IMR-90 (cell line): Measurements from ENCODE around the gene NACC1.

Experiments used
- BHLHE40 ChIP-seq: fragments of 150-350 bp; IDR thresholded peaks from 2 replicates; pipeline ENCODE4 v1.6.1; 2016; ENCODE audit warnings: mild to moderate bottlenecking, low read depth, low read length
- MXI1 ChIP-seq: IDR thresholded peaks from 2 replicates; pipeline ENCODE4 v1.6.1; 2012; ENCODE audit warnings: low read depth, mild to moderate bottlenecking, low read length, moderate library complexity, borderline replicate concordance
- NFE2L2 ChIP-seq: fragments of 150-350 bp; IDR thresholded peaks from 2 replicates; pipeline ENCODE4 v1.6.1; 2016; ENCODE audit warnings: low read depth, mild to moderate bottlenecking, low read length
- POLR2A ChIP-seq: IDR thresholded peaks from 2 replicates; pipeline ENCODE4 v1.6.1; 2012; ENCODE audit warnings: mild to moderate bottlenecking, low read depth, low read length
- RAD21 ChIP-seq: IDR thresholded peaks from 2 replicates; pipeline ENCODE4 v1.6.1; 2012; ENCODE audit warnings: low read length, improper control_type of control experiment
- TF ChIP-seq, protein P1 (sequence below): conservative IDR thresholded peaks from 2 replicates; pipeline ENCODE4 v1.5.1; 2012; ENCODE audit warnings: mild to moderate bottlenecking, low read depth, low read length, improper control_type of control experiment
- TF ChIP-seq, protein P2 (sequence below): fragments of 150-350 bp; IDR thresholded peaks from 2 replicates; pipeline ENCODE4 v1.6.1; 2017; ENCODE audit warnings: mild to moderate bottlenecking, antibody characterized with exemption, low read length, low read depth

DNA sequence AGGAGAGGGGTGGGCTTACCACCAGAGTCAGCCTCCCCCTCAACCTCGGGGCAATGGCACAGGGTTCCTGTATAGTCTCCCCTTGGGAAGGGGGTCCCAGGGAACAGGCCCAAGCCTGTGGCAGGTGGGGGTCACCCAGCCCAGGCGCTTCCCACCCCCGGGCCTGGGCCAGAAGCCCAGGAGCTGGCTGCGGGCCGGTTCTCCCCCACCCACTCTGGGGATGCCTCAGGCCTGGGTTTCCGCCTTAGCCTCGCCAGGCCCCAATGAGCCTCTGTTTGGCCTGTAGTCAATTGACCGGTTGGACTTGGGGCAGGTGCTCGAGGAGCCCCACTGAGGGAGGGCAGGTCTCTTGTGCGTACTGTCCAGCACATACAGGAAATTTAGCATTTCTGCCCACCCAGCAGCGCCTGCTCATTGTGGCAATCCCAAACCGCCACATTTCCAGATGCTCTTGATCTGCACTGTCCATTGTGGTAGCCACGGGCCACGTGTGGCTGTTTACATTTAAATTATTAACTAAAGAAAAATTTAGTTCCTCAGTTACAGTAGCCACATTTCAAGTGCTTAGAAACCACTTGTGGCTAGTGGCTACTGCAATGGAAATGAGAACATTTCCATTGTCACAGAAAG is 25.3 kb upstream of the NACC1 start:
- TF ChIP-seq, protein P1, sequence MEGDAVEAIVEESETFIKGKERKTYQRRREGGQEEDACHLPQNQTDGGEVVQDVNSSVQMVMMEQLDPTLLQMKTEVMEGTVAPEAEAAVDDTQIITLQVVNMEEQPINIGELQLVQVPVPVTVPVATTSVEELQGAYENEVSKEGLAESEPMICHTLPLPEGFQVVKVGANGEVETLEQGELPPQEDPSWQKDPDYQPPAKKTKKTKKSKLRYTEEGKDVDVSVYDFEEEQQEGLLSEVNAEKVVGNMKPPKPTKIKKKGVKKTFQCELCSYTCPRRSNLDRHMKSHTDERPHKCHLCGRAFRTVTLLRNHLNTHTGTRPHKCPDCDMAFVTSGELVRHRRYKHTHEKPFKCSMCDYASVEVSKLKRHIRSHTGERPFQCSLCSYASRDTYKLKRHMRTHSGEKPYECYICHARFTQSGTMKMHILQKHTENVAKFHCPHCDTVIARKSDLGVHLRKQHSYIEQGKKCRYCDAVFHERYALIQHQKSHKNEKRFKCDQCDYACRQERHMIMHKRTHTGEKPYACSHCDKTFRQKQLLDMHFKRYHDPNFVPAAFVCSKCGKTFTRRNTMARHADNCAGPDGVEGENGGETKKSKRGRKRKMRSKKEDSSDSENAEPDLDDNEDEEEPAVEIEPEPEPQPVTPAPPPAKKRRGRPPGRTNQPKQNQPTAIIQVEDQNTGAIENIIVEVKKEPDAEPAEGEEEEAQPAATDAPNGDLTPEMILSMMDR = no peak
- TF ChIP-seq RAD21 (no peak), NFE2L2 (no peak), POLR2A (no peak), BHLHE40 (no peak), MXI1 (no peak)
- TF ChIP-seq, protein P2, sequence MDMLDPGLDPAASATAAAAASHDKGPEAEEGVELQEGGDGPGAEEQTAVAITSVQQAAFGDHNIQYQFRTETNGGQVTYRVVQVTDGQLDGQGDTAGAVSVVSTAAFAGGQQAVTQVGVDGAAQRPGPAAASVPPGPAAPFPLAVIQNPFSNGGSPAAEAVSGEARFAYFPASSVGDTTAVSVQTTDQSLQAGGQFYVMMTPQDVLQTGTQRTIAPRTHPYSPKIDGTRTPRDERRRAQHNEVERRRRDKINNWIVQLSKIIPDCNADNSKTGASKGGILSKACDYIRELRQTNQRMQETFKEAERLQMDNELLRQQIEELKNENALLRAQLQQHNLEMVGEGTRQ = 0 out of 2 replicates have a peak, but pooled peaks have one; percentile 34
